Stimulated activated CD8-positive, alpha-beta memory T cell treated with anti-CD3 and anti-CD28 coated beads, Interleukin-12 subunit alpha, Interleukin-12 subunit beta, amount 100 ng/mL, for 4 hours (primary cell): ENCODE results near the gene NLE1.
"Not testable (repeated sequence)": the region's sequence is repeated elsewhere in the genome, so short reads cannot be mapped to it uniquely, and the experiment has no call there.

Experiments used
- DNase-seq: peaks from one replicate; pipeline ENCODE4 v3.0.0-alpha.2; 2020; ENCODE audit warnings: low read depth

Gene NLE1

DNA sequence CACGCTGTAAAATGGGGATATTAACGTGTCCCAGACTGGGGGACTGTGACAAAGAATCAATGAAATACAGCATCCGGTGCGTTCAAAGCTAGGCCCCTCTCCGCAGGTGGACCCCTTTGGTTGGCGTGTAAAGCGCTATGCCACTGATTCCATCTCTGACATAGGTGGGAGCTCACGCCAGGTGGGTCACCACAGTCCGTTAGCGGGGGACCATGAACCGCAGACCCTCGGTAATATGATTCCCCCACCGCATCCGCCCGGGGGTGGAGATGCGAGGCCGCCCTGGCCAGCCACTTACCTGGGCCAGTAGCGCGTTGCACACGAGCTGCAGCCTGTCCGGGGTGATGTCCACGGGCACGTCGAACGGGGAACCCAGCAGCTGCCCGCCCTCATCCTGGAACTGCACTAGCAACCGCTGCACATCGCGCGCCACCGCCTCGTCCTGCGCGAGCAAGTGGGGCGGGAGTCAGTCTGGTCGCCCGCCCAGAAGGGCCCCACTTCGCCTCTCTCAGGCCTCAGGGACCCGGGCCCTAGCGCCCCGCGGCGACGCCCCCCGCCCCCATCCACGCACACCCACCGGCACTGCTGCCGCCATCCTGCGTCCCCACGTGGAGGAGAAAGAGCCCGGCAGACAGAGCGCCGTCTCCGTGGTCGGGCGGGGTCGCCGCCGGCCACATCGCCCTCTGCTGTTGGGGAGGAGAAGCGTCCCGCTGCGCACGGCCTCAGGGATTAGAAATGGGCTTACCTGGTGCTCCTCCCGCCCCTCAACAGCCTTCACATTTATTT, at the start of gene NLE1:
TSS of gene NLE1 (minus strand) at position 623 of the 786 bp plus-strand sequence. CDS start at position 595, 28 bp downstream.
- DNase-seq: peak; percentile 81

DNA sequence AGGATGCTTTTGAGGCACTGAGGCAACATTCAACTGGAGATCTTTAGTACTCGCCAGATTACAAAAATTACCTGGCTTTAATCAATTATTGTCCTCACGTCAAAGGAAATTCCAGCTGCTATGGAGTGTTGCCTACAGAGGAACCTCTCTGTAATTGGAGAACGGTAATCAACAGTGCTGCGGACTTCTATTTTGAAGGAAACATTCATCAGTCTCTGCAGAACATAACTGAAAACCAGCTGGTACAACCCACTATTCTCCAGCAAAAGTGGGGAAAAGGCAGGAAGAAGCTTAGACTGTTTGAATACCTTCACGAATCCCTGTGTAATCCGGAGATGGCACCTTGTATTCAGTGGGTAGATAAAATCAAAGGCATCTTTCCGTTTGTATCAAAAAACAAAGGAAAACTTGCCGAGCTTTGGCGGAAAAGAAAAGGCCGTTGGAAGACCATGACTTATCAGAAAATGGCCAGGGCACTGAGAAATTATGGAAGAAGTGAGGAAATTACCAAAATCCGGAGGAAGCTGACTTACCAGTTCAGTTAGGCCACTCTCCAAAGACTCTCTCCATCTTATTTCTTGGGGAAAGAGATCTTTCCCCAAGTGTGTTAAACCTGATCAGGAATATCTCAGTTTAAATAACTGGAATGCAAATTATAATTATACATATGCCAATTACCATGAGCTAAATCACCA, 49.0 kb upstream of the NLE1 start:
- no peak for DNase-seq

DNA sequence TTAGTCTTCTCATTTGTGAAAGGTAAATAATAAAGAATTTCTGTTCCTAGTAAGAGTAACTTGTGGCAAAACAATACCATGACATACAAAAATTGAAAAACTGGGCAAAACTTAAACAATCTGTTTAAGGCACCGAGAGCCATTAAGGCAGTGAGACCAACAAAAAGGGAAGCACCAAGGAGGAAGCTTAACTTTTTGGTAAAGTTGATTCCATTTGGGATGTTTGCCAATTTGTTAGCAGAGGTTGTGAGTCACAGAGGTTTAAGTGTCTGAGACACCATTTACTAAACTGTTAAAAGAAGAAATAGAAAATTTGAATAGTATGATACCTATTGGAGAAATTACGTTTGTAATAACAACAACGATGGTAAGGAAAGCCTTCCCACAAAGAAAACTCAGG, 47.2 kb upstream of the NLE1 start:
- DNase-seq: no peak

DNA sequence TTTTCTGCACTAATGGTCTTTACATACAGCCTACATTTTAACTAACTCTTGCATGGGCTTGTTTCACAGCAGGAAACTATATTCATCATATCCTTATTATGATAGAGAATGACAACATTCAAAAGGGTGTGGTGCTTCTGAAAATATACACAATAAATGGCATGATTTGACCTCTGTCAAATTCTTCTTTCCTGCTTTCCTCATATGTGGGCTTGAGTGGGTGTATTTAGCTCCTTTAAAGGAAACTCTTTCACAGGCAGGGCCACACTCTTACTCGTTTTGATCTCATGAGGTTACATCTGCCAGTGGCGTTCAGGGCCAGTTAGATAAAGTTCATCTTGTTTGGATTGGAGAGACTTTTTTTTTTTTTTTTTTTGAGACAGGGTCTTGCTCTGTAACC, 46.0 kb upstream of the NLE1 start:
- no peak for DNase-seq

DNA sequence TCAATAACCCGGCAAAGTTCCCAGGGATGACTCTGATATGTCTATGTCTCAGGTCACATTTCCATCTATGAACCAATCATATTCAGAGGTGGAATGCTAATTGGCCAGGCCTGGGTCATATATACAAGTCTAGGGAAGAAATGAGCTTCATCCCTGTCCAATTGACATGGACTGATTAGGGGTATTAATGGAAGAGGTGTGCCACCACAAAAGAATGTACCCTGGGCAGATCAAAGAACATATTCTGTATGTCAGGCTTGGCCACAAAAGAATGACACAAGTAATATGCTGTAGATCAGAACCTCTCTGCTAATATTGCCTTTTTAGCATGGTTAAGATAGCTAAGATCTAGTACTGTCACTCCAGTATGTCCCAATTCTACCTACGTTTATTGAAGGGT, 45.4 kb upstream of the NLE1 start:
- no peak for DNase-seq

DNA sequence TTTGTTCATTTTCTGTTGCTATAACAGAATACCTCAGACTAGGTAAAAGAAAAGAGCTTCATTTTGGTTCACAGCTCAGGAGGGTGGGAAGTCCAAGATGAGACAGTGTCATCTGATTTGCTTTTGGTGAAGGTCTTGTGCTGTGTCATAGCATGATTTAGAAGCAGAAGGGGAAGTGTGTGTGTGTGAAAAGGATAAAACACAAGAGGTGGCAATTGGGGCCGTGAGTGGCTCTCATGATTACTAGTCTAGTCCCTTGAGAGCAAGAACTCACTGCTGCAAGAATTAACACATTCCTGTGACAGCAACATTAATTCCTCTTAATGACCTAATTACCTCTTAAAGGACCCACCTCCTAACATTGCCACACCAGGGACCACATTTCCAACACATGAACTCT, 43.7 kb upstream of the NLE1 start:
- no peak for DNase-seq

DNA sequence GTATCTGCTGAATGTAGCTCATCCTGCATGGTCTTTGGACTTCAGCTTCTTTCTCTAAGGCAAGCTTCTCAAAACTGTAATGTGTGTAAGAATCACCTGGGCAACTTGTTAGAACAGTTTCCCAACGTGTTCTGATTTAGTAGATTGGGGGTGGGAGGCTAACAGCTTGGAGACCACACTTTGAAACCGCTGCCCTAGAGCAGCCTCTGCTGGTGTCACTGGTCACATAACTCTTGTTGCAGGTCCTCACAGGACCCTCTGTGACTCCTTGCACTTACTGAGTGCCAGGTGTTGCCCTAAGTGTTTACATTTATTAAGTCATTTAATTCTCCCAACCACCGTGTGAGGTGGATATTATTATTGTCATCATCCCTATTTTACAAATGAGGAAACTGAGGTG, 42.2 kb upstream of the NLE1 start:
- no peak for DNase-seq

DNA sequence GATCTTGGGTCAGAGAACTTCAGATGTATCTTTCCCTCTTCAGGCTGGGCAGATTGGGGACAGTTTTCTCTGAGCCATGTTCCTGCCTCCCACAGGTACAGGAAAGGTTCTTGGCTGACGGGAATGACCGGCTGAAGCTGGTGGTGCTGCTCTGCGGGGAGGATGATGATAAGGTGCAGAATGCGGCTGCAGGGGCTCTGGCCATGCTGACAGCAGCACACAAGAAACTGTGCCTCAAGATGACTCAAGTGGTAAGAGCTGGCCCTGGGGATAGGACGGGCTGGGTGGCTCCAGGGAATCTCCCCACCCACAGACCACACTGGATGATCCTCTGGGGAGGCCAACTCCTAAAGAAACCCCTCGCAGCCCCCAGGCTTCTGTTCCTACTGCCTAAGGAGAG, 41.2 kb upstream of the NLE1 start:
- DNase-seq: no peak

DNA sequence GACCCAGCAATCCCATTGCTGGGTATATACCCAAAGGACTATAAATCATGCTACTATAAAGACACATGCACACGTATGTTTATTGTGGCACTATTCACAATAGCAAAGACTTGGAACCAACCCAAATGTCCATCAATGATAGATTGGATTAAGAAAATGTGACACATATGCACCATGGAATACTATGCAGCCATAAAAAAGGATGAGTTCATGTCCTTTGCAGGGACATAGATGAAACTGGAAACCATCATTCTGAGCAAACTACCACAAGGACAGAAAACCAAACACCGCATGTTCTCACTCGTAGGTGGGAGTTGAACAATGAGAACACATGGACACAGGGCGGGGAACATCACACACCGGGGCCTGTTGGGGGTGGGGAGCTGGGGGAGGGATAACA, 37.3 kb upstream of the NLE1 start:
- DNase-seq: not testable (repeated sequence)

DNA sequence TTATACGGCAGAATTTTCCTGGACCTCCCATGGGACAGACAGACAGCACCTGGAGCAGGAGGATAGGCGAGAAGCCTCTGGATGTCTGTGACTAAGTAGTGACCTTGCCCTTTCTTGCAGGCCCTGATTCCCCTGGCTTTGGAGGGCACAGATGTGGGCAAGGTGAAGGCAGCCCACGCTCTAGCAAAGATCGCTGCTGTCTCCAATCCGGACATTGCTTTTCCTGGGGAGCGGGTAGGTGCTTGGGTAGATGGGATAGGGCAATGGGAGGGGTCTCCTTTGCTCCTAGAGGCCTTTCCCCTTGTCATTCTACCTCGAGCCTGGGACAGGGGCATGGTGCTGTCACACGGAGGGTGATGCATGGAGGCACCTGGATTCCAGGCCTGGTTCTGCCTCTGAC, 34.8 kb upstream of the NLE1 start:
- no peak for DNase-seq

DNA sequence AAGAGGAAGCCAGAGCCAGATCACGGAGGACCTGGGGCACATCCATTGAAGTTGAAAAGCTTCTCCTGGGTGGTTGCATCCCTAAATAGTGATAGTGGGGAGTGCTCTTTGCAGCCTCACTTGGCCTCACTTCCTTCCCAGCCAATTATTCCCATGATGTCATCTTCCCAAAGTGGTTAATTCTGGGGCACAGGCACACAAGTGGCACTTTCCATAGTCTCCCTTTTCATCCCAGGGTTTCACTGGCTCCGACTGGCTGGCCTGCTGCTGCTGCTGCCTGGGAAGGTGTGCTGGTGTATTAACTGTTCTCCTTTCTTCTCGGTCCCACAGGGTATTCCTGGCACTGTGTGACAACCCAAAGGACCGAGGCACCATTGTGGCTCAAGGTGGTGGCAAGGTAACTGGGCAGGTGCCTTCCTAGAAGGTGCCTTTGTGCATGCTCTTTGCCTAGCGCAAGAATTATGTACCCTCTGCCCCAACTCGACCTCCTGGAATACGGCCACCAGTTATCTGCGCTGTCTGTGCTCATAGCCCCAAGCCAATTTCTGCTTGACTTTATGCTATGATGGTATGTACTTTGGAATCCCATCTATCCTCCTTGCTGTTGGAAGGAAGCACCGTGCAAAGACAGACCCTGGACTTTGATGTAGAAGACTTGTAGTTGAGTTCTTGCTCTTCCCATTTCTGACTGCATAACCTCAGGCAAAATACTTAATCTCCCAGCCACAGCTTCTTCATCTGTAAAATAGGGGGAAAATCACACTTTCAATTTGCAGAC, 33.7 kb upstream of the NLE1 start:
- no peak for DNase-seq

DNA sequence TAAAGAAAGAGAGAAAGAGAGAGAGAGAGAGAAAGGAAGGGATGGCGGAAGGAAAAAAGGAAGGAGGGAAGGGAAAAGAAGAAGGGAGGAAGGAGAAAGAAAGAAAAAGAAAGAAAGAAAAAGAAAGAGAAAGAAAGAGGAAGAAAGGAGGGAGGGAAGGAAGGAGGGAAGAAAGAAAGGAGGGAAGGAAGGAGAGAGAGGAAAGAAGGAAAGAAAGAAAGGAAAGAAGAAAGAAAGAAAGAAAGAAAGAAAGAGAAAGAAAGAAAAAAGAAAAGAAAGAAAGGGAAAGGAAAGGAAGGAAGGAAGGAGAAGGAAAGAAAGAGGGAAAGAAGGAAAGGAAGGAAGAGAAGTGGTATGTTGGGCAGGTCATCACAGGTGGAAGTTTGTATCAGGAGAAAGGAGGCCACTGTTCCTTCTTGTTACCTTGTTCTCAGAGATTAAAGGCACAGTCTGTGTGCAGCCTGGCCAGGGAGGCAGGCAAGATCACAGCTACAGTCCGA, 32.8 kb upstream of the NLE1 start:
- no peak for DNase-seq

DNA sequence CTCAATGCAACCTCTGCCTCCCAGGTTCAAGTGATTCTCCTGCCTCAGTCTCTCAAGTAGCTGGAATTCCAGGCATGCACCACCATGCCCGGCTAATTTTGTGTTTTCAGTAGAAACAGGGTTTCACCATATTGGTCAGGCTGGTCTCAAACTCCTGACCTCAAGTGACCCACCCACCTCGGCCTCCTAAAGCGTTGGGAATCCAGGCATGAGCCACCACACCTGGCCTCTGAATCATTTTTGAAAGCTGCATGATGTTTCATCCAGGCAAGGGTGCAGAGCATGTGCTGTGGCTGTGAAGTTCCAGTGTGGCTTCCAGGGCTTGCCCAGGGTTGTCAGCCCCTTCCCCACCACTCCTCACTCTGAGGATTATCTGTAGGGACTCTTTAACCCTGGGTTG, 30.2 kb upstream of the NLE1 start:
- not testable (repeated sequence) for DNase-seq

DNA sequence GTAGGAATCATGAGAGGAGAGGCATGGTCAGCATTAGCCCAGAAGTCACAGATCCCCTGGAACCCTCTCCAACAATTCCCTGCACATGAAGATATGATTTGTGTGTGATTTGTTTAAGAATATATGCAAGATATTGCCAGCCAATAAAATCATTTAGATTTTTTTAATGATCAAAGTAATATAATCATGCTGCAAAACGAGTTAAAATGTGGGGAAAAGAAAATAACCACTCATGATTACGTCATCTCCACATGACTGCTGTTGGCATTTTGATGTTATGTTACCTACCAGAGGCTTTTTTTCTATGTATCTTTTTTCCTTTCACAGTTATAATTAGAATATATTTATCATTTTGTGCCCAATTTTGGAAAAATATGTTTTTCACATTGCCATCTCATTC, 29.7 kb upstream of the NLE1 start:
- DNase-seq: no peak

DNA sequence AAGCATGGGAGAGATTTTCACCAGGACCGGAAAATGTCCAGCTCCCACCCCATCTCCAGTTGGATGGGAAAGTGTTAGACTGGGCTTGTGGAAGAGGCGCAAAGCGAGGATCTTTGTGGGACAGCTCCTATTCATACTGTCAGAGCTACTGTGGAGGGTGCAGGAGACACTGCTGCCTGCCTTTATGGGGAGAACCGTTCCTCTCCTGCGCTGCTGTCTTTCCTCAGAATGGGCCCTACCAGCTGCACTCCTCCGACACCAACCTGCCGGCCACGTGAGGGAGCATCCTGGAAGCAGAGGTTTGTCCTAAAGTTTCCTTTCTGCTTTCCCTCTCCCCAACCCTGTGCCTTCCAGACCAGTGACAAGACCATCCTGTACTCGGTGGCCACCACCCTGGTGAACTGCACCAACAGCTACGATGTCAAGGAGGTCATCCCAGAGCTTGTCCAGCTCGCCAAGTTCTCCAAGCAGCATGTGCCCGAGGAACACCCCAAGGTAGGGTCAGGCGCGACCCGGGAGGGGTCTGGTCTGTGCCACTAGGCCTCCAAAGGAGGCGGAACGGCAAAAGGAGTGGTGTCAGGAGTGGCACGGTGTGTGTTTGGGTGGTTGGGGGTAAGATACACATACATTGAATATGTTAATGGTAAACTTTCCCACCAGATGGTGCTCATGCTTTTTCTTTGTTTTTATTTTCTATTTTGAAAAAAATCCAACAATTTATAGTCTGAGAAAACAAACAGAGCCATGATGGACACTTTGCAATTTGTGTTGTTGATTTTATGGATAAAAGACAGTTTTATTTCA, 29.1 kb upstream of the NLE1 start:
- DNase-seq: no peak

DNA sequence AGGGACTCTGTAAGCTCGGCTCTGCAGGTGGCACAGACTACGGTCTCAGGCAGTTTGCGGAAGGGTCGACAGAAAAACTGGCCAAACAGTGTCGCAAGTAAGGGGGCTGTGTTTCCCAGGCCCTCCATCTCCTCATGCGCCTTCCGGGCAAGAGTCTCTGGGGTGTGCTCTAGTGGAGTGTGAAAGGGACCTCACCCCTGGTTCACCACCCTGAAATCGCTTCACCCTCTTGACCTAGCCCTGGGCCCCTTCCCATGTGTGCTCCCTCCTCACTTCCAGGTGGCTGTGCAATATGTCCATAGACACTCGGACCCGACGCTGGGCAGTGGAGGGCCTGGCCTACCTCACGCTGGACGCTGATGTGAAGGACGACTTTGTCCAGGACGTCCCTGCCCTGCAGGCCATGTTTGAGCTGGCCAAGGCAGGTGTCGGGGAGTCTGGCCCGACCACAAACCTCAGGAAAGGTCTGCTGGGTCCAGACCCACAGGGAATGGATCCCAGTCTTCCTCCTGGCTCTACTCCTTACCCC, 27.8 kb upstream of the NLE1 start:
- no peak for DNase-seq

DNA sequence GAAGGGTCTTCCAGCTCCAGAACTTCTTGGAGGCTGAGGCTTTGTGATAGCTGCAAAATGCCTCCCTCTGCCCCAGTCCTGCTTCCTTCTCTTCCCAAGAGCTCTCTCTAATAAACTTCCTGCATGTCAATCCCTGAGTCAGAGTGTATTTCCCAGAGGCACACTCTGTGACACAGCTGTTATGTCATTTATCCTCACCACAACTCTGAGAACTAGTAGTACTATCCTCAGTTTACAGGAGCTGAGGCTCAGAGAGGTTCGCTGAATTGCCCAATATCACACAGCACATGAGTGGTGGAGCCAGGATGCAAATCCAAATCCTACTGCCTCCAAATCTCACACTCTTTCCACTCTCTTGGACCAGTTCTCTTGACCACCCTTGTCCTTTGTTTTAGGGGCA, 25.6 kb upstream of the NLE1 start:
- no peak for DNase-seq

DNA sequence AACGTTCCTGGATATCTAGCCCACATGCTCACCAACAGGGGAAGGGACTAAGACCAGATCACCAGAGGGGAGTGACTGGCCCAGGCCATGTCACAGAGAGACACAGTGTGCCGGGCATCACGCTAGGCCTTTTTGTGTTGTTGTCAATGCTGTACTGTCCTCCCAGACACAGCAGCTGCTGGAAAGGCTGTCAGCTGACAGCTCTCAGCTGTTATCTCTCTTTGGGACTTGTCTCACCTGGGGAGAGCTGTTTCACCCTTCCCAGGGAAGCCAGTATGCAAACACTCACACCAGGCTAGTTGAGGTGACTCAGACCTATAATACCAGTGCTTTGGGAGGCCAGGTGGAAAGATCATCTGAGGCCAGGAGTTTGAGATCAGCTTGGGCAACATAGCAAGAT, 24.9 kb upstream of the NLE1 start:
- no peak for DNase-seq

DNA sequence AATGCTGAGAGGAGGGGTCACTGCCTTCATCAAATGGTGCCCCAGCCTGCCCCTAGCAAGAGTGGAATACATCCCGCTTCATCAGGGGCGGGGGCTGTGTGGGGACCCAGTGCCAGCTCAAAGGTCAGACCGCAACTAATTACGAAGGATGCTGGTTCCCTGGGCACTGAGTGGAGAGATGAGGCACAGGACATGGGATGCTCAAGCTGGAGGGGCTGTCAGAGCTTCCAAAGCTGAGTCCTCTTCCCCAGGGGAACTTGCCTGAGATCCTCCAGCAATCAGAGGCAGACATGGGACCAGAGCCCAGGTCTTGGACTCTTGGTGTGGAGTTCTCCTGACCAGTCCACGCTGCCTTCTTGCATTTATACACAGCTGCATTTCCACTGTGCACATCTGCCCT, 24.4 kb upstream of the NLE1 start:
- no peak for DNase-seq

DNA sequence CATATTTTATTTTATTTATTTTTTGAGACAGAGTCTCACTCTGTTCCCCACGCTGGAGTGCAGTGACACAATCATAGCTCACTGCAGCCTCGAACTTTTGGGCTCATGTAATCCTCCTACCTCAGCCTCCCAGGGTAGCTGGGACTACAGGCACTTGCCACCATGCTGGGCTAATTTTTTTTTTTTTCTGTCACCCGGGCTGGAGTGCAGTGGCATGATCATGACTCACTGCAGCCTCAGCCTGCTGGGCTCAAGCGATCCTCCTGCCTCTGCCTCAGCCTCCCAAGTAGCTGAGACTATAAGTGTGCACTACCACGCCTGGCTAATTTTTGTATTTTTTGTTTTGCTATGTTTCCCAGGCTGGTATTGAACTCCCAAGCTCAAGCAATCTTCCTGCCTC, 22.6 kb upstream of the NLE1 start:
- no peak for DNase-seq

DNA sequence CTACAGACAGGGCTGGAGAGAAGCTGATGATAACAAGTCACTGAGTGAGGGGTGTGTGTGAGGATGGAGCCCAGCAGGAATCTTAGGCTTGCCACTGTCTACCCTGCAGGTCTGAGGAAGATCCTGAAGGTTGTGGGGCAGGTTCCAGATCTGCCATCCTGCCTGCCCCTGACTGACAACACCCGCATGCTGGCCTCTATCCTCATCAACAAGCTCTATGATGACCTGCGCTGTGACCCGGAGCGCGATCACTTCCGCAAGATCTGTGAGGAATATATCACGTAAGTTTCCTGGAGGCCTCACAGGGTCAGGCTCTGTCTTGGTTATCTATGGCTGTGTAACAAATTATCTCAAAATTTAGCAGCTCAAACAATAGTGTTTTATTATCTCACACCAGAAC, 21.8 kb upstream of the NLE1 start:
- DNase-seq: no peak

DNA sequence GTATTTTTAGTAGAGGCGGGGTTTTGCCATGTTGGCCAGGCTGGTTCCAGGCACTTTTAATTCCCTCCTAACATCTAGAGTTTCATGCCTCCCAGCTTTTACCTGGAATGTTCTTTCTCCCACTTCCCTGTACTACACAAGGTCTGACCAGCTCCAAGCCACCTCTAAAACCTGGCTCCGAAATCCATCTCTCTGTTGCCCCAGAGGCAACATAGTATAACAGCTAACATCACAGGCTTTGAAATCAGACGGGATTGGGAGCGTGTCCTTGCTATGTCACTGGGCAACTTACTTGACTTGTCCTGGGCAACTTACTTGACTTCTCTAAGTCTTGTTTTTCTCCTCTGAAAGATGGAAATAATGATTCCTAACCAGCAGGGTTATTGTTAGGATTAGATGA, 20.7 kb upstream of the NLE1 start:
- DNase-seq: no peak
